Natural killer cell treated with Interleukin-12 subunit alpha and Interleukin-12 subunit beta and Interleukin-15 and Interleukin-18, amount 100 ng/mL, for 72 hours (primary cell): ENCODE data around the gene DDC. TPM values are rescaled to one million over a fixed set of nuclear protein-coding genes. Genes with fewer than 3 reads are reported as not detected.
"Not testable (repeated sequence)": the region's sequence is repeated elsewhere in the genome, so short reads cannot be mapped to it uniquely, and the experiment has no call there.

Experiments used
- ATAC-seq, 2 donors: fragments of 150-1000 bp; cut with Tn5 transposase in 1 of 2; sonication (Bioruptor Pico), chemical (Tn5 transposase) in 1 of 2; 2 replicates each; pipeline ENCODE4 v1.10.0; 2021
- DNase-seq: peaks from one replicate; pipeline ENCODE4 v3.0.0; 2022; ENCODE audit warnings: low spot score
- H3K27ac Mint-ChIP-seq, 2 donors: 1 replicate in 1 of 2; 2 replicates in 1 of 2; pipeline ENCODE4 v1.8.0; 2022; ENCODE audit warnings: mixed read lengths in 2 of 2, mild to moderate bottlenecking in 1 of 2, moderate library complexity in 1 of 2
- H3K27me3 Mint-ChIP-seq, 2 donors: 1 replicate in 1 of 2; 2 replicates in 1 of 2; pipeline ENCODE4 v1.8.0; 2022; ENCODE audit warnings: mixed read lengths in 2 of 2
- H3K36me3 Mint-ChIP-seq: one replicate; pipeline ENCODE4 v1.8.0; 2022; ENCODE audit warnings: mixed read lengths
- H3K4me1 Mint-ChIP-seq, 2 donors: 1 replicate in 1 of 2; 2 replicates in 1 of 2; pipeline ENCODE4 v1.8.0; 2022; ENCODE audit warnings: low read depth in 2 of 2, mixed read lengths in 2 of 2, mild to moderate bottlenecking in 1 of 2
- H3K4me3 Mint-ChIP-seq: one replicate; pipeline ENCODE4 v1.8.0; 2022; ENCODE audit warnings: mixed read lengths
- H3K9me3 Mint-ChIP-seq: 2 replicates; pipeline ENCODE4 v1.8.0; 2022; ENCODE audit warnings: mixed read lengths
- total RNA-seq, 2 donors: library from RNA; stranded (reverse); gene quantifications; one replicate each; pipeline ENCODE4 v1.2.3, GENCODE V29; 2022

Gene DDC
- total RNA-seq, 2 donors from 2014 or later: not detected

GRCh38 chr7:50557099-50557498 lies 8.1 kb downstream of the DDC start:
- Mint-ChIP-seq H3K36me3 (no peaks in the 10 kb centered on the region), H3K9me3 (no peaks in the 10 kb centered on the region), H3K4me1 (no peaks in the 10 kb centered on the region), H3K27me3 (peaks cover 19 to 36% of the 10 kb centered on the region in 2 donors), H3K27ac (no peak overlapping the region), H3K4me3 (no peak overlapping the region)
- no peak for DNase-seq
- ATAC-seq: no peak

GRCh38 chr7:50556247-50556991 lies 8.8 kb downstream of the DDC start:
- no peak for ATAC-seq
- Mint-ChIP-seq H3K36me3 (no peaks in the 10 kb centered on the region), H3K9me3 (no peaks in the 10 kb centered on the region), H3K27ac (no peak overlapping the region), H3K27me3 (peaks cover 19 to 38% of the 10 kb centered on the region in 2 donors), H3K4me3 (no peak overlapping the region), H3K4me1 (no peaks in the 10 kb centered on the region)
- no peak for DNase-seq

DNA sequence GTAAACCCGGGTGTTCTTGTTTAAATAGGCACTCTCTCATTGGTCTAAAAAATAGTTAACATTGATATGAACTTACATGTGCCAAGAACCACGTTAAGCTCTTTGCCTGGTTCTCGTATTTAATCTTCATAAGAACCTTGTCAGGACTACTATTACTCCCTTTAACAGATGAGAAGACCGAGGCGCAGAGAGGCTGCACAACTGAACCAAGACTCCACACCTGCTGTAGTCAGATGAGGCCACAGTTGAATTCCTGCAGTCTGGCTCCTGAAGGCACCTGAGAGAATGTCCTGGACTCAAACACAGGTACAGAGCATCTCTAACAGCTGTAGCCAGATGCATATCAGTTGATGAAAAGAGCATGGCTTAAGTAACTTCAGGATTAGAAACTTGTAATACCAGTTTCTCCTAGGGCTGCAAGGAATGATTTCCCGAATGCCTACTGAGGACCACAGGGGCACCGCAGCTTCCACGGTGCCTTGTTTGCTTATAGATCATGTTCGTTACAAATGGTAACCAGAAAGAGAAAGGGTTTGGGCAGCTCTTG lies 9.5 kb downstream of the DDC start:
- Mint-ChIP-seq H3K27me3 (peaks cover 19 to 38% of the 10 kb centered on the region in 2 donors), H3K27ac (no peak overlapping the region), H3K36me3 (no peaks in the 10 kb centered on the region), H3K4me1 (no peaks in the 10 kb centered on the region), H3K4me3 (no peak overlapping the region), H3K9me3 (no peaks in the 10 kb centered on the region)
- no peak for DNase-seq
- no peak for ATAC-seq

GRCh38 chr7:50554431-50555322 lies 10.5 kb downstream of the DDC start:
- H3K4me1 Mint-ChIP-seq: no peaks in the 10 kb centered on the region
- H3K4me3 Mint-ChIP-seq: no peak overlapping the region
- H3K9me3 Mint-ChIP-seq: no peaks in the 10 kb centered on the region
- no peak for DNase-seq
- no peak overlapping the region for H3K27ac Mint-ChIP-seq
- H3K36me3 Mint-ChIP-seq: no peaks in the 10 kb centered on the region
- H3K27me3 Mint-ChIP-seq: peaks cover 19 to 38% of the 10 kb centered on the region in 2 donors
- no peak for ATAC-seq

- H3K4me3 Mint-ChIP-seq: no peak overlapping the region
- H3K27me3 Mint-ChIP-seq: peaks cover 16 to 35% of the 10 kb centered on the region in 2 donors
- H3K4me1 Mint-ChIP-seq: no peaks in the 10 kb centered on the region
- DNase-seq (no peak), ATAC-seq (no peak)
- H3K36me3 Mint-ChIP-seq: no peaks in the 10 kb centered on the region
- no peaks in the 10 kb centered on the region for H3K9me3 Mint-ChIP-seq
- H3K27ac Mint-ChIP-seq: no peak overlapping the region
These were observed 11.2 kb downstream of the DDC start for GRCh38 chr7:50553973-50554372.

GRCh38 chr7:50552921-50553320 lies 12.3 kb downstream of the DDC start:
- H3K4me1 Mint-ChIP-seq: no peaks in the 10 kb centered on the region
- peaks cover 15 to 27% of the 10 kb centered on the region in 2 donors for H3K27me3 Mint-ChIP-seq
- H3K27ac Mint-ChIP-seq: no peak overlapping the region
- DNase-seq (no peak), ATAC-seq (no peak)
- H3K9me3 Mint-ChIP-seq: no peaks in the 10 kb centered on the region
- H3K36me3 Mint-ChIP-seq: no peaks in the 10 kb centered on the region
- no peak overlapping the region for H3K4me3 Mint-ChIP-seq

DNA sequence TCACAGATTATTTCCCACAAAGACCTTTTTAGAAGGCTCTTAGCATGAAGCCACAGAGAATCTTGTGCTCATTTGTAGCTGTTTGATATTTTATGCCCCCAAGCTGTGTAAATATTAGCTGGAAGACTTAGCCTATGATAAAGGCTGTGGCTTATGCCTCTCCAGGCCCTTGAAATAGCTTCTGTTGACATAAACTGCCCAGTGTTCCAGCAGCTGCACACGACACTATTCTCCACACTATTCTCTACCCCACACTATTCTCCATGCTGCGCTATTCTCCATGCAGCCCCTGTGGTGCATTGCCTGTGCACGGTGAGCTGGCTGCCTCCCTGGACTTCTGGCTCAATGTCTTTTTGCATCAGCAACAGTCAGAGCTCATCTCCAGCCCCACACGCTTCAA lies 13.1 kb downstream of the DDC start:
- H3K27me3 Mint-ChIP-seq: peaks cover 15 to 24% of the 10 kb centered on the region in 2 donors
- no peak for DNase-seq
- H3K4me3 Mint-ChIP-seq: no peak overlapping the region
- no peaks in the 10 kb centered on the region for H3K9me3 Mint-ChIP-seq
- no peak overlapping the region for H3K27ac Mint-ChIP-seq
- ATAC-seq: no peak
- H3K36me3 Mint-ChIP-seq: no peaks in the 10 kb centered on the region
- no peaks in the 10 kb centered on the region for H3K4me1 Mint-ChIP-seq

DNA sequence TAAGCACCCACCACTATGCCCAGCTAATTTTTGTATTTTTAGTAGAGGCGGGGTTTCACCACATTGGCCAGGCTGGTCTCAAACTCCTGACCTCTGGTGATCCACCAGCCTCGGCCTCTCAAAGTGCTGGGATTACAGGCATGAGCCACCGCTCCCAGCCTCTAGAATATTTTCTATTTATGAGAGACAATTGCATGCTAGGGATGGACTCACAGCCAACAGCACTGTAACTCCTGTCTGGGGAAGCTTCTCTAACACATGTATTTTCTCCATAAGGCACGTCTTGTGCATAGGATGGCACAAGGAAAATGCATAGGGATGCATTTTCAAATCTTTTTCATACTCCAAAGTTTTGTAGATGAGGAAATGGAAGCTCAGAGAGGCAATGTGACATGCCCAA lies 19.6 kb downstream of the DDC start:
- DNase-seq, H3K4me1 Mint-ChIP-seq, ATAC-seq, H3K9me3 Mint-ChIP-seq, H3K36me3 Mint-ChIP-seq, H3K27ac Mint-ChIP-seq, H3K27me3 Mint-ChIP-seq, H3K4me3 Mint-ChIP-seq: not testable (repeated sequence)

- no peak for DNase-seq
- peaks cover 0 to 9% of the 10 kb centered on the region in 2 donors for H3K27me3 Mint-ChIP-seq
- ATAC-seq: no peak
- no peak overlapping the region for H3K4me3 Mint-ChIP-seq
- H3K4me1 Mint-ChIP-seq: no peaks in the 10 kb centered on the region
- H3K9me3 Mint-ChIP-seq: no peaks in the 10 kb centered on the region
- H3K36me3 Mint-ChIP-seq: no peaks in the 10 kb centered on the region
- H3K27ac Mint-ChIP-seq: no peak overlapping the region
These were observed 20.2 kb downstream of the DDC start for GRCh38 chr7:50544992-50545391.

DNA sequence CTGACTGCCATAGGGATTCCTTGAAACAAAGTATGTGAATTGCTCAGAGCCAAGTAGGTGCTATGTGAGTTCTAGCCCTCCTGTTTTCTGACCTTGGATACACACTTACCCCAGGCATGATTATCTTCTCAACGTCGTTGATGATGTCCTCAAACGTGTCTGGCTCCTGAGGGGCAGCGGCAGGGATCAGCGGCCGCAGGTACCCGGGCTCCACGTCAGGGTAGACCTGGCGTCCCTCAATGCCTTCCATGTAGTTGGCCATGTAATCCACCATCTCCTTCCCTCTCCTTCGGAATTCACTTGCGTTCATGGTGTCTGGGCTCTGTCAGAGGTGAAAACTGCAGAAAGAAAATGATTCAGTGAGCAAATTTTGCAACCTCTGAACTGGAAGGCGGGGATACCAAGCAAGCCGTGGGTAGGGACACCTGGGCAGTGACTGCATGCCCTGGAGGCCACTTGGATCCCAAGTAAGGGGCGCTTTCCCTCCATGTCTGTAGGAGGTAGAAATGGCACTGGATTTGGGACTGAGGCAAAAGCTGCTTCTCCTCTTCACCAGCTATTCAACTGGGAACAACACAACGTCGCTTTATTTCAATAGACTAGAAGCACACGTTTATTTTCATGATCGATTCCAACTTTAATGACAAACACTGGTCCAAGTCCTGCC lies 21.3 kb downstream of the DDC start:
- DNase-seq (no peak), ATAC-seq (no peak)
- no peaks in the 10 kb centered on the region for H3K36me3 Mint-ChIP-seq
- H3K4me1 Mint-ChIP-seq: no peaks in the 10 kb centered on the region
- H3K4me3 Mint-ChIP-seq: no peak overlapping the region
- no peak overlapping the region for H3K27ac Mint-ChIP-seq
- H3K9me3 Mint-ChIP-seq: no peaks in the 10 kb centered on the region
- peaks cover 0 to 9% of the 10 kb centered on the region in 2 donors for H3K27me3 Mint-ChIP-seq

GRCh38 chr7:50542132-50542531 lies 23.1 kb downstream of the DDC start:
- no peak overlapping the region for H3K27ac Mint-ChIP-seq
- ATAC-seq: no peak
- H3K27me3 Mint-ChIP-seq: peaks cover 0 to 6% of the 10 kb centered on the region in 2 donors
- no peak for DNase-seq
- no peaks in the 10 kb centered on the region for H3K4me1 Mint-ChIP-seq
- H3K9me3 Mint-ChIP-seq: no peaks in the 10 kb centered on the region
- no peaks in the 10 kb centered on the region for H3K36me3 Mint-ChIP-seq
- H3K4me3 Mint-ChIP-seq: no peak overlapping the region

- Mint-ChIP-seq H3K4me1 (no peaks in the 10 kb centered on the region), H3K27me3 (peaks cover 0 to 4% of the 10 kb centered on the region in 2 donors), H3K36me3 (no peaks in the 10 kb centered on the region), H3K9me3 (no peaks in the 10 kb centered on the region), H3K27ac (no peak overlapping the region), H3K4me3 (no peak overlapping the region)
- DNase-seq (no peak), ATAC-seq (no peak)
These were observed 24.2 kb downstream of the DDC start for GRCh38 chr7:50540785-50541579.

- peaks cover 0 to 3% of the 10 kb centered on the region in 2 donors for H3K27me3 Mint-ChIP-seq
- H3K4me3 Mint-ChIP-seq: no peak overlapping the region
- H3K36me3 Mint-ChIP-seq: no peaks in the 10 kb centered on the region
- ATAC-seq (no peak), DNase-seq (no peak)
- H3K9me3 Mint-ChIP-seq: no peaks in the 10 kb centered on the region
- no peak overlapping the region for H3K27ac Mint-ChIP-seq
- H3K4me1 Mint-ChIP-seq: no peaks in the 10 kb centered on the region
These were observed 25.5 kb downstream of the DDC start for GRCh38 chr7:50539725-50540124.
